Esophagus squamous epithelium (tissue), 4 donors: ENCODE measurements around the gene ALMS1.

Experiments used
- CTCF ChIP-seq, 6 experiments: fragments of 450-650 bp in 4 of 6; fragments of 200-600 bp in 2 of 6; sonication (generic) in 2 of 6; IDR thresholded peaks; one replicate each; pipeline ENCODE4 v1.5.1; 2016 to 2019; ENCODE audit warnings: antibody characterized with exemption in 6 of 6, mild to moderate bottlenecking in 4 of 6, moderate library complexity in 4 of 6
- POLR2A ChIP-seq, 4 donors: fragments of 450-650 bp; IDR thresholded peaks; one replicate each; pipeline ENCODE4 v1.6.1; 2017; ENCODE audit warnings: antibody characterized with exemption in 4 of 4, mild to moderate bottlenecking in 4 of 4, moderate library complexity in 3 of 4

GRCh38 chr2:73418343-73418742 lies 32.7 kb downstream of the ALMS1 start:
- no peak for TF ChIP-seq CTCF (IDR thresholded peaks at IDR 0.05)
- no peak for TF ChIP-seq POLR2A (IDR thresholded peaks at IDR 0.05)
